Measurements from ENCODE around the gene NHERF2.

DNA sequence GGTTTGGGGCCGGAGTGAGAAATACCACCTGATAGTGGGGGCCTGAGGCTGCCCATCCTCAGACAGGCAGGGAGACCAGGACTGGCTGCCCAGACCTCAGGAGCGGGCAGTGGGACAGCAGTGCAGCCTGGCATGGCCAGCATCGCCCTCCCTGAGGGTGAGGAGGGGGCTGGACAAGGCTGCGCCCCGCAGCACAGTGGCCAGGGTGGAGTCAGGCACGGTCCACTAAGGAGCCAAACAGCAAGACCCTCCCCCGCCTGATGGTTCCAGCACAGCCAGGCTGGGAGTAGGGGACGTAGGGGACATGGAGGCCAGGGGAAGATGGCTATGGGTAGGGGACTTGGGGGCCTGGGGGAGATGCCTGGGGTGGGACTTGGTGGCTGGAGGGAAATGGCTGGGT, 20.4 kb upstream of the NHERF2 start:
- TF ChIP-seq POLR2AphosphoS5 (IDR thresholded peaks at IDR 0.05; ENCODE audit: low read depth, low read length) (no peak), POLR2A (IDR thresholded peaks at IDR 0.05; ENCODE audit: low read depth, low read length) (no peak), TAF1 (IDR thresholded peaks at IDR 0.05; ENCODE audit: low read depth, low read length) (no peak)
